WI38 (cell line): Measurements from ENCODE around the gene DLX3.

ENCODE experiments used
- H3K4me3 ChIP-seq: 2 replicates; pipeline ENCODE4 v1.5.1; 2011; ENCODE audit warnings: low read depth, mild to moderate bottlenecking, control low read depth, low read length
- CTCF ChIP-seq: IDR thresholded peaks from 2 replicates; pipeline ENCODE4 v1.5.1; 2012; ENCODE audit warnings: low read depth, mild to moderate bottlenecking, control low read depth, low read length

DLX3 gene

GRCh38 chr17:49944273-49944870 lies 50.7 kb downstream of the DLX3 start:
- TF ChIP-seq CTCF, result no peak
- no peak overlapping the region for H3K4me3 ChIP-seq

GRCh38 chr17:49942947-49943346 lies 52.1 kb downstream of the DLX3 start:
- H3K4me3 ChIP-seq, result no peak overlapping the region
- no peak for TF ChIP-seq CTCF

- TF ChIP-seq CTCF, result no peak
- no peak overlapping the region for H3K4me3 ChIP-seq
Measured at GRCh38 chr17:49941427-49941826, 53.6 kb downstream of the DLX3 start.
